ENCODE measurements around the gene AGXT2.
A peak's percentile ranks its signal among the peaks of the same experiment; 100 is the strongest.

Gene AGXT2

GRCh38 chr5:34967540-34967939 is 80.2 kb downstream of the AGXT2 start:
- no peak for DNase-seq (ENCODE audit: low read depth)

GRCh38 chr5:34959323-34959722 is 88.4 kb downstream of the AGXT2 start:
- no peak for DNase-seq (ENCODE audit: low read depth)

GRCh38 chr5:34957857-34958690 is 89.7 kb downstream of the AGXT2 start:
- peak; percentile 12 for DNase-seq (ENCODE audit: low read depth)

- no peak for DNase-seq (ENCODE audit: low read depth)
Observed at GRCh38 chr5:34957321-34957720, 90.4 kb downstream of the AGXT2 start.
